SK-N-SH treated with all-trans-retinoic acid at 6 μM for 48 hours (cell line): ENCODE results near the gene SLC38A9.

Experiments used
- ATAC-seq: fragments of 200-7000 bp; cut with Tn5 transposase; 3 replicates; pipeline ENCODE4 v1.9.1; 2020; ENCODE audit warnings: mild to moderate bottlenecking, moderate library complexity
- ARNTL ChIP-seq: fragments of 450-650 bp; formaldehyde crosslinking; IDR thresholded peaks from 2 replicates; pipeline ENCODE4 v1.5.0; 2020; ENCODE audit warnings: low read depth, mild to moderate bottlenecking, moderate library complexity, borderline replicate concordance
- BACH2 ChIP-seq: fragments of 250-450 bp; sonication (Bioruptor Pico); IDR thresholded peaks from 2 replicates; pipeline ENCODE4 v1.9.0; 2021; ENCODE audit warnings: mild to moderate bottlenecking, borderline replicate concordance
- CSDC2 ChIP-seq: fragments of 250-450 bp; sonication (Bioruptor Pico); IDR thresholded peaks from 2 replicates; pipeline ENCODE4 v1.5.0; 2020; ENCODE audit warnings: mild to moderate bottlenecking, moderate library complexity
- ESRRG ChIP-seq: fragments of 250-450 bp; sonication (Bioruptor Pico); IDR thresholded peaks from 2 replicates; pipeline ENCODE4 v1.6.1; 2021; ENCODE audit warnings: mild to moderate bottlenecking
- ISL1 ChIP-seq: fragments of 250-450 bp; sonication (Bioruptor Pico); IDR thresholded peaks from 2 replicates; pipeline ENCODE4 v2.1.2; 2022; ENCODE audit warnings: mild to moderate bottlenecking, moderate library complexity
- OSR1 ChIP-seq: fragments of 250-450 bp; sonication (Bioruptor Pico); IDR thresholded peaks from 2 replicates; pipeline ENCODE4 v1.8.0; 2022; ENCODE audit warnings: moderate library complexity, mild to moderate bottlenecking, inconsistent platforms
- PPARA ChIP-seq: fragments of 250-450 bp; sonication (Bioruptor Pico); IDR thresholded peaks from 2 replicates; pipeline ENCODE4 v1.5.0; 2020; ENCODE audit warnings: mild to moderate bottlenecking, borderline replicate concordance
- RARB ChIP-seq: fragments of 250-450 bp; sonication (Bioruptor Pico); IDR thresholded peaks from 2 replicates; pipeline ENCODE4 v1.8.0; 2021; ENCODE audit warnings: mild to moderate bottlenecking, moderate library complexity
- SNAI2 ChIP-seq: fragments of 250-450 bp; sonication (Bioruptor Pico); IDR thresholded peaks from 2 replicates; pipeline ENCODE4 v1.5.0; 2020; ENCODE audit warnings: mild to moderate bottlenecking, moderate library complexity
- TCF4 ChIP-seq: fragments of 250-450 bp; sonication (Bioruptor Pico); IDR thresholded peaks from 2 replicates; pipeline ENCODE4 v1.8.0; 2021; ENCODE audit warnings: mild to moderate bottlenecking, moderate library complexity, borderline replicate concordance
- TOX ChIP-seq: fragments of 250-450 bp; sonication (Bioruptor Pico); IDR thresholded peaks from 2 replicates; pipeline ENCODE4 v1.8.0; 2021; ENCODE audit warnings: mild to moderate bottlenecking, moderate library complexity, borderline replicate concordance
- ZC3H10 ChIP-seq: fragments of 250-450 bp; sonication (Bioruptor Pico); IDR thresholded peaks from 2 replicates; pipeline ENCODE4 v1.5.1; 2021; ENCODE audit warnings: mild to moderate bottlenecking, moderate library complexity
- ZFP3 ChIP-seq: fragments of 250-450 bp; sonication (Bioruptor Pico); IDR thresholded peaks from 2 replicates; pipeline ENCODE4 v1.5.0; 2020; ENCODE audit warnings: mild to moderate bottlenecking, moderate library complexity
- ZFP30 ChIP-seq: fragments of 450-650 bp; formaldehyde crosslinking; IDR thresholded peaks from 2 replicates; pipeline ENCODE4 v1.5.0; 2022; ENCODE audit warnings: mild to moderate bottlenecking, moderate library complexity
- ZNF70 ChIP-seq: fragments of 450-650 bp; formaldehyde crosslinking; IDR thresholded peaks from 2 replicates; pipeline ENCODE4 v1.5.0; 2020; ENCODE audit warnings: mild to moderate bottlenecking, moderate library complexity
- ZNF8 ChIP-seq: fragments of 450-650 bp; formaldehyde crosslinking; IDR thresholded peaks from 2 replicates; pipeline ENCODE4 v1.5.0; 2020; ENCODE audit warnings: mild to moderate bottlenecking, moderate library complexity
- TF ChIP-seq, protein P1 (sequence below): fragments of 250-450 bp; sonication (Bioruptor Pico); IDR thresholded peaks from 2 replicates; pipeline ENCODE4 v1.5.1; 2021; ENCODE audit warnings: mild to moderate bottlenecking, moderate library complexity
- TF ChIP-seq, protein P2 (sequence below): fragments of 250-450 bp; sonication (Bioruptor Pico); IDR thresholded peaks from 2 replicates; pipeline ENCODE4 v1.8.0; 2021; ENCODE audit warnings: low read depth, mild to moderate bottlenecking, moderate library complexity, borderline replicate concordance
- TF ChIP-seq, protein P3 (sequence below): fragments of 250-450 bp; sonication (Bioruptor Pico); IDR thresholded peaks from 2 replicates; pipeline ENCODE4 v1.5.0; 2020; ENCODE audit warnings: mild to moderate bottlenecking, moderate library complexity
- TF ChIP-seq, protein P4 (sequence below): fragments of 250-450 bp; sonication (Bioruptor Pico); IDR thresholded peaks from 2 replicates; pipeline ENCODE4 v1.8.0; 2020; ENCODE audit warnings: mild to moderate bottlenecking, moderate library complexity, borderline replicate concordance
- TF ChIP-seq, protein P5 (sequence below): fragments of 250-450 bp; sonication (Bioruptor Pico); IDR thresholded peaks from 2 replicates; pipeline ENCODE4 v1.5.1; 2020; ENCODE audit warnings: low read depth, mild to moderate bottlenecking, moderate library complexity

The SLC38A9 gene

DNA sequence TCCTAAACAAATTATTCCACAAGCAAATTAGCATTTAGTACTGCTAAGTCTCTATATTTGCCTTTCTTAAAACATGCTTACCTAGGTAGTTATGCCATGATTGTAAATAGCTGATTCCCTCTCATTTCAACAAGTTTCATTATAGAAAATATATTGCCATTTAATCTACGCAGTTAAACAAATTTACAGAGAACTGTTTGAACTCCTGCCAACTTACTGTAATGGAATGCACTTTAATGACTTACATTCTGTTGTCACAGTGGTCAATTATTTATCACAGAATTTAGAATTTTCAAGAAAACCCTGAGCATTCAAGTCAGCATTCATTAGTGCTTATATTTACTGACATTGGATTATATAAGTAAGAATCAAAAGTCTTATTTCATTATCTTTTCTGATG lies 19.6 kb downstream of the SLC38A9 start (continued):
- no peak for TF ChIP-seq ZFP3 (CRISPR knock-in tag)

DNA sequence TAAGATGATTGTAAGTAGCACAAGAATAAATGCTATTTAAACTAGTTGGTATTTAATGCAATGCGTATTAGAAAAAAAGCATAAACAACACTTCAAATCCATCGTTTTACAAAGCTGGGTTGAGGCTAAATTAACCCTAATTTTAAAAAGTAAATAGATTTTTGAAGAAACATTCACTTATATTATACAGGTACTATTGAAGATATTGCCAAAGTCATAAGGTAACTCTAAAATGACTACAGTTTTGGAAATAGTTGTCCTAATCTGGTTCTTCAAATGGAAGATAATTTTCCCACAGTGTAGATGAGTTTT lies 20.1 kb downstream of the SLC38A9 start:
- ATAC-seq, result no peak
- TF ChIP-seq SNAI2 (CRISPR knock-in tag) (no peak), TCF4 (CRISPR knock-in tag) (no peak), BACH2 (CRISPR knock-in tag) (no peak), CSDC2 (CRISPR knock-in tag) (no peak), OSR1 (no peak), ZFP30 (CRISPR knock-in tag) (no peak), ZC3H10 (CRISPR knock-in tag) (no peak), ESRRG (no peak), PPARA (CRISPR knock-in tag) (no peak), ISL1 (CRISPR knock-in tag) (no peak), RARB (CRISPR knock-in tag) (no peak), ZNF8 (CRISPR knock-in tag) (no peak), ARNTL (CRISPR knock-in tag) (no peak), ZNF70 (CRISPR knock-in tag) (no peak), TOX (CRISPR knock-in tag) (no peak)
- TF ChIP-seq, protein P1, sequence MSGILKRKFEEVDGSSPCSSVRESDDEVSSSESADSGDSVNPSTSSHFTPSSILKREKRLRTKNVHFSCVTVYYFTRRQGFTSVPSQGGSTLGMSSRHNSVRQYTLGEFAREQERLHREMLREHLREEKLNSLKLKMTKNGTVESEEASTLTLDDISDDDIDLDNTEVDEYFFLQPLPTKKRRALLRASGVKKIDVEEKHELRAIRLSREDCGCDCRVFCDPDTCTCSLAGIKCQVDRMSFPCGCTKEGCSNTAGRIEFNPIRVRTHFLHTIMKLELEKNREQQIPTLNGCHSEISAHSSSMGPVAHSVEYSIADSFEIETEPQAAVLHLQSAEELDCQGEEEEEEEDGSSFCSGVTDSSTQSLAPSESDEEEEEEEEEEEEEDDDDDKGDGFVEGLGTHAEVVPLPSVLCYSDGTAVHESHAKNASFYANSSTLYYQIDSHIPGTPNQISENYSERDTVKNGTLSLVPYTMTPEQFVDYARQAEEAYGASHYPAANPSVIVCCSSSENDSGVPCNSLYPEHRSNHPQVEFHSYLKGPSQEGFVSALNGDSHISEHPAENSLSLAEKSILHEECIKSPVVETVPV, result no peak
- TF ChIP-seq, protein P2, sequence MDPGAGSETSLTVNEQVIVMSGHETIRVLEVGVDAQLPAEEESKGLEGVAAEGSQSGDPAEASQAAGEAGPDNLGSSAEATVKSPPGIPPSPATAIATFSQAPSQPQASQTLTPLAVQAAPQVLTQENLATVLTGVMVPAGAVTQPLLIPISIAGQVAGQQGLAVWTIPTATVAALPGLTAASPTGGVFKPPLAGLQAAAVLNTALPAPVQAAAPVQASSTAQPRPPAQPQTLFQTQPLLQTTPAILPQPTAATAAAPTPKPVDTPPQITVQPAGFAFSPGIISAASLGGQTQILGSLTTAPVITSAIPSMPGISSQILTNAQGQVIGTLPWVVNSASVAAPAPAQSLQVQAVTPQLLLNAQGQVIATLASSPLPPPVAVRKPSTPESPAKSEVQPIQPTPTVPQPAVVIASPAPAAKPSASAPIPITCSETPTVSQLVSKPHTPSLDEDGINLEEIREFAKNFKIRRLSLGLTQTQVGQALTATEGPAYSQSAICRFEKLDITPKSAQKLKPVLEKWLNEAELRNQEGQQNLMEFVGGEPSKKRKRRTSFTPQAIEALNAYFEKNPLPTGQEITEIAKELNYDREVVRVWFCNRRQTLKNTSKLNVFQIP (CRISPR knock-in tag), result no peak
- TF ChIP-seq, protein P3, sequence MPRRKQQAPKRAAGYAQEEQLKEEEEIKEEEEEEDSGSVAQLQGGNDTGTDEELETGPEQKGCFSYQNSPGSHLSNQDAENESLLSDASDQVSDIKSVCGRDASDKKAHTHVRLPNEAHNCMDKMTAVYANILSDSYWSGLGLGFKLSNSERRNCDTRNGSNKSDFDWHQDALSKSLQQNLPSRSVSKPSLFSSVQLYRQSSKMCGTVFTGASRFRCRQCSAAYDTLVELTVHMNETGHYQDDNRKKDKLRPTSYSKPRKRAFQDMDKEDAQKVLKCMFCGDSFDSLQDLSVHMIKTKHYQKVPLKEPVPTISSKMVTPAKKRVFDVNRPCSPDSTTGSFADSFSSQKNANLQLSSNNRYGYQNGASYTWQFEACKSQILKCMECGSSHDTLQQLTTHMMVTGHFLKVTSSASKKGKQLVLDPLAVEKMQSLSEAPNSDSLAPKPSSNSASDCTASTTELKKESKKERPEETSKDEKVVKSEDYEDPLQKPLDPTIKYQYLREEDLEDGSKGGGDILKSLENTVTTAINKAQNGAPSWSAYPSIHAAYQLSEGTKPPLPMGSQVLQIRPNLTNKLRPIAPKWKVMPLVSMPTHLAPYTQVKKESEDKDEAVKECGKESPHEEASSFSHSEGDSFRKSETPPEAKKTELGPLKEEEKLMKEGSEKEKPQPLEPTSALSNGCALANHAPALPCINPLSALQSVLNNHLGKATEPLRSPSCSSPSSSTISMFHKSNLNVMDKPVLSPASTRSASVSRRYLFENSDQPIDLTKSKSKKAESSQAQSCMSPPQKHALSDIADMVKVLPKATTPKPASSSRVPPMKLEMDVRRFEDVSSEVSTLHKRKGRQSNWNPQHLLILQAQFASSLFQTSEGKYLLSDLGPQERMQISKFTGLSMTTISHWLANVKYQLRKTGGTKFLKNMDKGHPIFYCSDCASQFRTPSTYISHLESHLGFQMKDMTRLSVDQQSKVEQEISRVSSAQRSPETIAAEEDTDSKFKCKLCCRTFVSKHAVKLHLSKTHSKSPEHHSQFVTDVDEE (CRISPR knock-in tag), result no peak
- TF ChIP-seq, protein P4, sequence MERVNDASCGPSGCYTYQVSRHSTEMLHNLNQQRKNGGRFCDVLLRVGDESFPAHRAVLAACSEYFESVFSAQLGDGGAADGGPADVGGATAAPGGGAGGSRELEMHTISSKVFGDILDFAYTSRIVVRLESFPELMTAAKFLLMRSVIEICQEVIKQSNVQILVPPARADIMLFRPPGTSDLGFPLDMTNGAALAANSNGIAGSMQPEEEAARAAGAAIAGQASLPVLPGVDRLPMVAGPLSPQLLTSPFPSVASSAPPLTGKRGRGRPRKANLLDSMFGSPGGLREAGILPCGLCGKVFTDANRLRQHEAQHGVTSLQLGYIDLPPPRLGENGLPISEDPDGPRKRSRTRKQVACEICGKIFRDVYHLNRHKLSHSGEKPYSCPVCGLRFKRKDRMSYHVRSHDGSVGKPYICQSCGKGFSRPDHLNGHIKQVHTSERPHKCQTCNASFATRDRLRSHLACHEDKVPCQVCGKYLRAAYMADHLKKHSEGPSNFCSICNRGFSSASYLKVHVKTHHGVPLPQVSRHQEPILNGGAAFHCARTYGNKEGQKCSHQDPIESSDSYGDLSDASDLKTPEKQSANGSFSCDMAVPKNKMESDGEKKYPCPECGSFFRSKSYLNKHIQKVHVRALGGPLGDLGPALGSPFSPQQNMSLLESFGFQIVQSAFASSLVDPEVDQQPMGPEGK, result no peak
- TF ChIP-seq, protein P5, sequence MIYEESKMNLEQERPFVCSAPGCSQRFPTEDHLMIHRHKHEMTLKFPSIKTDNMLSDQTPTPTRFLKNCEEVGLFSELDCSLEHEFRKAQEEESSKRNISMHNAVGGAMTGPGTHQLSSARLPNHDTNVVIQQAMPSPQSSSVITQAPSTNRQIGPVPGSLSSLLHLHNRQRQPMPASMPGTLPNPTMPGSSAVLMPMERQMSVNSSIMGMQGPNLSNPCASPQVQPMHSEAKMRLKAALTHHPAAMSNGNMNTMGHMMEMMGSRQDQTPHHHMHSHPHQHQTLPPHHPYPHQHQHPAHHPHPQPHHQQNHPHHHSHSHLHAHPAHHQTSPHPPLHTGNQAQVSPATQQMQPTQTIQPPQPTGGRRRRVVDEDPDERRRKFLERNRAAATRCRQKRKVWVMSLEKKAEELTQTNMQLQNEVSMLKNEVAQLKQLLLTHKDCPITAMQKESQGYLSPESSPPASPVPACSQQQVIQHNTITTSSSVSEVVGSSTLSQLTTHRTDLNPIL (CRISPR knock-in tag), result no peak

DNA sequence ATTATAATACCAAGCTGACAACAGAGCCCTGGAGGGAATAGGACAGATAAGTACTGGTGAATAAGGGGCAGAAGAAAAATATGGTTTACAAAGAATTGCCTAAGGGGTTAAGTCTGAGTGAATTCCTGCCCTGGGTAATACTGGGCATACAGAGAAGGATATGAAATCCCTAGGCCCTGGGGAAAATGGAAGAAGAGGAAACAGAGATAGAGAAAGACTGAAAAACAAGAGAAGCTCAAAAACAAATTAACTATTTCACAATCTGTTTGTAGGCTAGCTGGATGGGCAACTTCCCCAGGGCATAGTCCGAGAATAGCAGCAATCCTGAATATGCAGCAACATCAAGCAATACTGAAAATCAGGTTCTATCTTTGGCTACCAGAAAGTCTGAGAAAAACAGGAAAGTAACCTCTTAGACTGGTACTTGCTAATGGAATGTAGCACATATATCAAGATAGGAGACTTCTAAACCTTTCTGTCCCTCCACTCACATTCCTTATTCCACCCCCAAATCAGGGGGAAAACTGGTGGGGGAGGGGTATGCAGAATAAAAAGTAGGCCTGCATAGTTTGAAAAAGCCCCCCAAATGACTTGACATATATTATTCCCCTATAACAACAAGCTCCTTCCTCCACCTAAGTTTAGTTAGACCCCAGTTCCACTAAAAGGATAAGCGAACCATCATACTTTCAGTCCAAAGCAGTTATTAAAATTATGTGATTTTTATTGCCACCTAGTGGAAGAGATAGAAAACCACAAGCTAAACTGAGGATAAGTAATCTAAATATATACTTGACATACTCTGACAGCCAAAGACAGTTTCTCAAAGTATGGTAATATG lies 20.6 kb downstream of the SLC38A9 start:
- no peak for TF ChIP-seq ZFP3 (CRISPR knock-in tag)
- TF ChIP-seq ESRRG, result no peak
- no peak for TF ChIP-seq ZC3H10 (CRISPR knock-in tag)
- no peak for TF ChIP-seq ARNTL (CRISPR knock-in tag)
- TF ChIP-seq, protein P2 (CRISPR knock-in tag), result no peak
- ATAC-seq, result peak; percentile 79
